PC-3 (cell line): Measurements from ENCODE around the gene CDKN1A. TPM values are rescaled to one million over a fixed set of nuclear protein-coding genes. Genes with fewer than 3 reads are reported as not detected.

Experiments
- ATAC-seq: fragments of 200-7000 bp; cut with Tn5 transposase; 2 replicates; pipeline ENCODE4 v1.9.1; 2020; ENCODE audit warnings: mild to moderate bottlenecking, moderate library complexity
- BruUV-seq: library from RNA; stranded (reverse); fragments of 400-500 nt; replicated peaks from 2 replicates; lab custom pipeline; 2021; lab: Mats Ljungman, UMichigan
- CTCF ChIA-PET: fragments of 300-600 bp; sonication (Branson Sonifier 250); formaldehyde crosslinking; loops from one replicate; lab custom pipeline; 2022; ENCODE audit warnings: antibody characterized with exemption; lab: Charles Lee
- POLR2A ChIA-PET: fragments of 300-600 bp; sonication (Branson Sonifier 250); formaldehyde crosslinking; loops from one replicate; lab custom pipeline; 2022; ENCODE audit warnings: antibody characterized with exemption; ENCODE audit not compliant: unreplicated experiment; lab: Charles Lee
- DNase-seq: peaks from one replicate; pipeline ENCODE4 v3.0.0-alpha.2; 2015
- H2AFZ ChIP-seq: fragments of 300-600 bp; sonication (generic); 2 replicates; pipeline ENCODE4 v1.6.0; 2016; ENCODE audit warnings: antibody characterized with exemption, low read length
- H3F3A ChIP-seq: fragments of 300-600 bp; sonication (generic); one replicate; pipeline ENCODE4 v1.6.0; 2017; ENCODE audit warnings: antibody characterized with exemption, low read length, control low read depth, mild to moderate bottlenecking; ENCODE audit not compliant: unreplicated experiment
- H3K27ac ChIP-seq: fragments of 300-600 bp; sonication (generic); 2 replicates; pipeline ENCODE4 v1.5.1; 2016; ENCODE audit warnings: mild to moderate bottlenecking, low read length
- H3K27me3 ChIP-seq: fragments of 300-600 bp; sonication (generic); 2 replicates; pipeline ENCODE4 v1.6.1; 2016; ENCODE audit warnings: low read length, mixed read lengths
- H3K36me3 ChIP-seq: fragments of 300-600 bp; sonication (generic); 2 replicates; pipeline ENCODE4 v1.6.1; 2016; ENCODE audit warnings: low read depth, mixed run types, low read length, mixed read lengths
- H3K4me1 ChIP-seq: fragments of 300-600 bp; sonication (generic); 2 replicates; pipeline ENCODE4 v1.5.1; 2016; ENCODE audit warnings: low read length; ENCODE audit not compliant: insufficient read depth
- H3K4me2 ChIP-seq: fragments of 300-600 bp; sonication (generic); 2 replicates; pipeline ENCODE4 v1.6.0; 2016; ENCODE audit warnings: low read length
- H3K4me3 ChIP-seq: fragments of 300-600 bp; sonication (generic); 2 replicates; pipeline ENCODE4 v1.5.1; 2016; ENCODE audit warnings: mild to moderate bottlenecking, low read length, mixed read lengths
- H3K79me2 ChIP-seq: fragments of 300-600 bp; sonication (generic); 2 replicates; pipeline ENCODE4 v1.6.1; 2017; ENCODE audit warnings: low read length, mixed read lengths
- H3K9ac ChIP-seq: fragments of 300-600 bp; sonication (generic); 2 replicates; pipeline ENCODE4 v1.6.0; 2016; ENCODE audit warnings: mild to moderate bottlenecking, low read length
- H3K9me2 ChIP-seq: fragments of 300-600 bp; sonication (generic); replicated peaks from 2 replicates; pipeline ENCODE4 v1.6.1; 2016; ENCODE audit warnings: mixed run types, low read length, mixed read lengths
- H3K9me3 ChIP-seq: fragments of 300-600 bp; sonication (generic); 2 replicates; pipeline ENCODE4 v1.6.1; 2016; ENCODE audit warnings: low read length, mixed read lengths
- H4K20me1 ChIP-seq: fragments of 300-600 bp; sonication (generic); 2 replicates; pipeline ENCODE4 v1.6.1; 2016; ENCODE audit warnings: low read length, mixed read lengths
- EZH2 ChIP-seq: fragments of 300-600 bp; sonication (generic); IDR thresholded peaks from one replicate; pipeline ENCODE4 v1.6.1; 2017; ENCODE audit warnings: antibody characterized with exemption, mild to moderate bottlenecking, low read length; ENCODE audit not compliant: unreplicated experiment
- EZH2phosphoT487 ChIP-seq: fragments of 300-600 bp; sonication (generic); IDR thresholded peaks from 2 replicates; pipeline ENCODE4 v1.6.1; 2018; ENCODE audit warnings: mild to moderate bottlenecking, antibody characterized with exemption, low read length, borderline replicate concordance
- intact Hi-C: fragments of 100-400 bp; cut with micrococcal nuclease; formaldehyde crosslinking; loops from 2 replicates; pipeline ENCODE4 v1.9.0; 2023
- total RNA-seq: library from RNA; depleted of rRNA; stranded (reverse); fragments of >200 nt; gene quantifications from 2 replicates; pipeline ENCODE4 v1.2.3, GENCODE V29; 2014
- TF ChIP-seq, protein P1 (sequence below): fragments of 300-600 bp; sonication (generic); conservative IDR thresholded peaks from 2 replicates; pipeline ENCODE4 v1.5.1; 2017; ENCODE audit warnings: antibody characterized with exemption, low read depth, mild to moderate bottlenecking, low read length

CDKN1A gene
- total RNA-seq, 1 experiment from 2014 or later: 79.5 TPM

DNA sequence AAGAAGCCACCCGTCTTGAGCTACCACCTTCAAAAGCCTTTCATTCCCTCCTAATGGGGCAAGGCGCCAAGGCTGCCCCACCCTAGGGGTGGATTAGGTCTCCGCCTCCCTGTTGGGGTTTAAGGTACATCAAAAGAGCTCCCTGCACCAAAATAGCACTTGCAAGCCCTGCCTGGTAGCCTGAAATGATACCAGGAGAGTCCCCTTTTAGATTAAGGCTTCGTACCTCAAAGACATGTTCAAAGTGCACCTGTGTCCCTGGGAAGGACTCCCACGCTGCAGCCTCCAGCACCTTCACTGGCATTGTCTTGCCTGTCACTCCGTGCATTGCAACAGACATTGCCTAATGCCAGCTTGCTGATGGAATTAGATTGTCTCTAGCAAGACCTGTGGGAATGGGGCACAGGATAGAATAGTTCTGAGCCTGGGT lies 15.7 kb upstream of the CDKN1A start:
- intact Hi-C loops: no loop called here
- no peaks in the 10 kb centered on the region for H3K9me2 ChIP-seq
- no peaks in the 10 kb centered on the region for H3K79me2 ChIP-seq
- ChIA-PET POLR2A (no interaction called here), CTCF (no interaction called here)
- no peak for DNase-seq
- no peaks in the 10 kb centered on the region for H3K27me3 ChIP-seq
- no peak overlapping the region for H3K9ac ChIP-seq
- no peak overlapping the region for H3K4me3 ChIP-seq
- H3K36me3 ChIP-seq: no peaks in the 10 kb centered on the region
- BruUV-seq: no TSS peak
- H4K20me1 ChIP-seq: no peaks in the 10 kb centered on the region
- H2AFZ ChIP-seq: no peak overlapping the region
- no peak overlapping the region for H3K27ac ChIP-seq
- no peak overlapping the region for H3K4me2 ChIP-seq
- TF ChIP-seq EZH2: no peak
- TF ChIP-seq EZH2phosphoT487: no peak
- TF ChIP-seq, protein P1, sequence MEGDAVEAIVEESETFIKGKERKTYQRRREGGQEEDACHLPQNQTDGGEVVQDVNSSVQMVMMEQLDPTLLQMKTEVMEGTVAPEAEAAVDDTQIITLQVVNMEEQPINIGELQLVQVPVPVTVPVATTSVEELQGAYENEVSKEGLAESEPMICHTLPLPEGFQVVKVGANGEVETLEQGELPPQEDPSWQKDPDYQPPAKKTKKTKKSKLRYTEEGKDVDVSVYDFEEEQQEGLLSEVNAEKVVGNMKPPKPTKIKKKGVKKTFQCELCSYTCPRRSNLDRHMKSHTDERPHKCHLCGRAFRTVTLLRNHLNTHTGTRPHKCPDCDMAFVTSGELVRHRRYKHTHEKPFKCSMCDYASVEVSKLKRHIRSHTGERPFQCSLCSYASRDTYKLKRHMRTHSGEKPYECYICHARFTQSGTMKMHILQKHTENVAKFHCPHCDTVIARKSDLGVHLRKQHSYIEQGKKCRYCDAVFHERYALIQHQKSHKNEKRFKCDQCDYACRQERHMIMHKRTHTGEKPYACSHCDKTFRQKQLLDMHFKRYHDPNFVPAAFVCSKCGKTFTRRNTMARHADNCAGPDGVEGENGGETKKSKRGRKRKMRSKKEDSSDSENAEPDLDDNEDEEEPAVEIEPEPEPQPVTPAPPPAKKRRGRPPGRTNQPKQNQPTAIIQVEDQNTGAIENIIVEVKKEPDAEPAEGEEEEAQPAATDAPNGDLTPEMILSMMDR: no peak
- H3K9me3 ChIP-seq: no peaks in the 10 kb centered on the region
- ATAC-seq: no peak
- H3F3A ChIP-seq: no peaks in the 10 kb centered on the region
- H3K4me1 ChIP-seq: peaks cover 11% of the 10 kb centered on the region

DNA sequence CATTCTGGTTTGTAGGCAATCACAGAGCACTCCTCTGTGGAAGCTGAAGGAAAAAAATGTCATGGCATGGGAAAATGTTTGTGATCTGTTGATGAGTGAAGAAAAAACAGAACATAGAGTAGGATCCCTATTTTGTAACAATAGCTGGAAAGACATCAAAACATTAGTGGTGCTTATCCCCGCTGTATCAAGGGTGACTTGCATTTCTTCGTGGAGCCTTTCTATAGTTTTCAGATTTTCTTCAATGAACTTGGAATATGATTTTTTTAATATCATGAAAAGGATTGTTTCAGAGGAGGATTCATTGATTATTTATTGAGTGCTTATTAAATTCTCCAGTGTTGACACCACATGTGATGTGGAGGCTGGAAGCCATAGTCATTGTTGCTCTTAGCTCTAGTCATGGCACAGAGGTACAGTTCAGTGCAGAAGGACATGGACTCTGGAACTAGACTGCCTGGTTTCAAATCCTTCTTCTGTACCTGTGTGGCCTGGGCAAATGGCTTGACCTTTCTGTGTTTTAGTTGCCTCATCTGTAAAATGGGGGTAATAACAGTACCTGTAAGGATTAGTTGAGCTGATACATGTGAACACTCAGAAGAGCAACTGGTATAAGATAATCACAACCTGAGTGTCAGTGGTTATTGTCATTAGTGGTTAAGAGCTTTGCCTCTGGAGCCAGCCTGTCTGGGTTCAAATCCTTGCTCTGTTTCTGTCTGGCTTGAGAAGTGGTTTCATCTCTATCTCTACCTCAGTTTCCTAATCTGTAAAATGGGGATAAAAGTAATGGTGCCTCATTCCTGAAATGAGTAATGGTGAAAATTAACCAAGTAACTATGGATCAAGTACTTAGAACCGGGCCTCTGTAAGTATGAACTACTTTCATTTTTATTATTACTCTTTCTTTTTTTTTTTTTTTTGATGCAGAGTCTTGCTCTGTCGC lies 14.7 kb upstream of the CDKN1A start:
- TF ChIP-seq, protein P1: no peak
- TF ChIP-seq EZH2 (no peak), EZH2phosphoT487 (no peak)
- Histone ChIP-seq H3K9ac (no peak overlapping the region), H3K27ac (no peak overlapping the region), H4K20me1 (no peaks in the 10 kb centered on the region), H3K9me2 (no peaks in the 10 kb centered on the region), H3K36me3 (no peaks in the 10 kb centered on the region), H3F3A (no peaks in the 10 kb centered on the region), H3K4me2 (no peak overlapping the region), H3K9me3 (no peaks in the 10 kb centered on the region), H3K4me1 (peaks cover 11% of the 10 kb centered on the region), H2AFZ (no peak overlapping the region), H3K27me3 (no peaks in the 10 kb centered on the region), H3K79me2 (no peaks in the 10 kb centered on the region), H3K4me3 (no peak overlapping the region)
- no peak for DNase-seq
- BruUV-seq: no TSS peak
- no peak for ATAC-seq
- intact Hi-C loops: no loop called here
- ChIA-PET POLR2A (no interaction called here), CTCF (no interaction called here)

DNA sequence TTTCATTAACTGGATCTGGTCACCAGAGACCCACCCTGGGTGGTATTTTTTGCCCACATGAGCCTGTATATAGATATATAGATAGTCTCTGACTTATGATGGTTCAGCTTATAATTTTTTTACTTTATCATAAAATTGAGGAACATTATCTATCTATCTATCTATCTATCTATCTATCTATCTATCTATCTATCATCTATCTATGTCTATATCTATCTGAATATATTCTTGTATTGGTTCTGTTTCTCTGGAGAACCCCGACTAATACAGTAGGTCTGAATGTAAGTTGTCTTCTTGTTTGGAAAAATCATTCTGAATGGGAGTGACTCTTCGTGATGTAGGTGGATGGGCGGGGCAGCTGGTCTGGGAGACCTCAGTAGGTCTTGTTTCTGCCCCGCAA lies 13.3 kb upstream of the CDKN1A start:
- POLR2A ChIA-PET: interaction anchor here (0.6 kb wide), 1 partner anchor 40 kb away, joined by 8 read pairs; no protein-coding TSS in a partner anchor
- no peak overlapping the region for H3K4me3 ChIP-seq
- no peak for TF ChIP-seq EZH2
- TF ChIP-seq EZH2phosphoT487: no peak
- TF ChIP-seq, protein P1: no peak

More for the DNA sequence above, 13.3 kb upstream of the CDKN1A start:
- Histone ChIP-seq H3K36me3 (no peaks in the 10 kb centered on the region), H2AFZ (no peak overlapping the region), H3K9me3 (no peaks in the 10 kb centered on the region), H3K27ac (no peak overlapping the region), H3K79me2 (no peaks in the 10 kb centered on the region), H3K4me1 (peaks cover 11% of the 10 kb centered on the region), H3K9me2 (no peaks in the 10 kb centered on the region), H4K20me1 (no peaks in the 10 kb centered on the region), H3K27me3 (no peaks in the 10 kb centered on the region), H3F3A (no peaks in the 10 kb centered on the region), H3K9ac (no peak overlapping the region), H3K4me2 (no peak overlapping the region)
- intact Hi-C loops: no loop called here
- DNase-seq (no peak), ATAC-seq (no peak)
- BruUV-seq: no TSS peak
- CTCF ChIA-PET: interaction anchor here (0.7 kb wide), 1 partner anchor 14 kb away, joined by 5 read pairs; the partner anchor contains the start of gene CDKN1A
